Measurements from ENCODE around the gene PROX2. TPM values are rescaled to one million over a fixed set of nuclear protein-coding genes. Genes with fewer than 3 reads are reported as not detected.

PROX2 gene
- total and polyA plus RNA-seq, 10 donors, result 0.06 to 0.43 (median 0.25) TPM; not detected in 6

GRCh38 chr14:74890262-74890661 lies 14.3 kb upstream of the PROX2 start:
- intact Hi-C loops (cut with DNase I; ENCODE audit: low total_unique reads), result no loop called here
- Histone ChIP-seq H3K27ac (no peak overlapping the region), H3K36me3 (peaks cover 3 to 100% (median 65%) of the 10 kb centered on the region in 6 donors), H3K4me3 (no peak overlapping the region), H3K9me3 (no peaks in the 10 kb centered on the region), H3K4me1 (peaks cover 1 to 73% (median 53%) of the 10 kb centered on the region in 6 donors), H3K27me3 (replicated peaks in 1 of 7) (no peaks in the 10 kb centered on the region)
- 97 to 99% (median 98%) methylated on average over 6 of the region's 6 CpGs for WGBS, 5 donors
- TF ChIP-seq CTCF (IDR thresholded peaks at IDR 0.05 in 8 of 11, conservative IDR thresholded peaks at IDR 0.05 in 3 of 11) (no peak), POLR2AphosphoS5 (IDR thresholded peaks at IDR 0.05) (no peak)
- DNase-seq, result no peak

GRCh38 chr14:74888164-74889158 lies 12.5 kb upstream of the PROX2 start:
- TF ChIP-seq POLR2AphosphoS5 (IDR thresholded peaks at IDR 0.05), result no peak
- TF ChIP-seq POLR2A (IDR thresholded peaks at IDR 0.05), result no peak
- no peak for TF ChIP-seq CTCF (IDR thresholded peaks at IDR 0.05 in 8 of 11, conservative IDR thresholded peaks at IDR 0.05 in 3 of 11)
- DNase-seq, result no peak
- no peak overlapping the region for H3K4me3 ChIP-seq
- WGBS, 5 donors, result 76 to 84% (median 77%) methylated on average over 12 of the region's 12 CpGs
- H3K9me3 ChIP-seq, result no peaks in the 10 kb centered on the region
- peaks cover 19 to 75% (median 59%) of the 10 kb centered on the region in 6 donors for H3K4me1 ChIP-seq
- intact Hi-C loops (cut with DNase I; ENCODE audit: low total_unique reads), result no loop called here
- no peak overlapping the region for H3K27ac ChIP-seq
- H3K27me3 ChIP-seq (replicated peaks in 1 of 7), result no peaks in the 10 kb centered on the region
- peaks cover 3 to 90% (median 47%) of the 10 kb centered on the region in 6 donors for H3K36me3 ChIP-seq

- WGBS, 5 donors, result 86 to 95% (median 91%) methylated on average over 3 of the region's 3 CpGs
- Histone ChIP-seq H3K4me1 (peaks cover 32 to 75% (median 58%) of the 10 kb centered on the region in 6 donors), H3K4me3 (no peak overlapping the region), H3K27ac (no peak overlapping the region), H3K27me3 (replicated peaks in 1 of 7) (no peaks in the 10 kb centered on the region), H3K36me3 (peaks cover 3 to 65% (median 23%) of the 10 kb centered on the region in 6 donors), H3K9me3 (no peaks in the 10 kb centered on the region)
- no peak for DNase-seq
- TF ChIP-seq POLR2A (IDR thresholded peaks at IDR 0.05) (no peak), POLR2AphosphoS5 (IDR thresholded peaks at IDR 0.05) (no peak), CTCF (IDR thresholded peaks at IDR 0.05 in 8 of 11, conservative IDR thresholded peaks at IDR 0.05 in 3 of 11) (no peak)
- intact Hi-C loops (cut with DNase I; ENCODE audit: low total_unique reads), result no loop called here
These were observed 10.1 kb upstream of the PROX2 start for GRCh38 chr14:74886001-74886400.

Data from spleen (tissue), 11 donors.